HG03175 (cell line): Measurements from ENCODE around the gene MCEMP1.

Experiments used
- ATAC-seq: cut with Tn5 transposase; IDR thresholded peaks from one replicate; pipeline ENCODE4 v1.9.1; 2021; ENCODE audit warnings: mild to moderate bottlenecking, moderate library complexity; ENCODE audit not compliant: unreplicated experiment

The MCEMP1 gene

DNA sequence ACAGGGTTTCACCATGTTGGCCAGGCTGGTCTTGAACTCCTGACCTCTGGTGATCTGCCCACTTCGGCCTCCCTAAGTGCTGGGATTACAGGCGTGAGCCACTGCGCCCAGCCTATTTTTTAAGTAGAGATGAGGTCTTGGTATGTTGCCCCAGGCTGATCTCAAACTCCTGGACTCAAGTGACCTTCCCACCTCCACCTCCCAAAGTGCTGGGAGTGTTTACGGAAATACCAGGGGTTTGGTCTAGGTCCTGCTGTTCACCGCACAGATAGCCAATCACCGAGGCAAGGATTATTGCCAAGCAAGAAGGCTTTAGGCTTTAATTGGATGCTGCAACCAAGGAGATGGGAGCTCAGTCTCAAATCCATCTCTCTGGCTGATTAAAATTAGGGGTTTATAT is 43.5 kb downstream of the MCEMP1 start:
- no peak for ATAC-seq

DNA sequence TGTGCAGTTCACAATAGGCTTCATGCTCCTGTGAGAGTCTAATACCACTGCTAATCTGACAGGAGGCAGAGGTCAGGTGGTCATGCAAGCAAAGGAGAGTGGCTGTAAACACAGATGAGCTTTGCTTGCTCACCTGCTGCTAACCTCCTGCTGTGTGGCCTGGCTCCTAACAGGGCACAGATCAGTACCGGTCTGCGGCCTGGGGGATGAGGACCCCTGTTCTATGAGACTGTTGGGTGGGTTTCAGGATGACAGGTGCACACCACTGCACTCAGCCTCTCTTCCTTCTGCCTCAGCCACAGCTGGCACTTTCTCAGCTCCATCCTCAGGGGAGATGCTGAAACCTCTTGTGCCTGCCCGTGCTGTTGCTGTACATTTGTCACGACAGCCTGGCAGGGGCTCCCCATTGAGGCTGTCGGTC is 45.4 kb downstream of the MCEMP1 start:
- no peak for ATAC-seq

DNA sequence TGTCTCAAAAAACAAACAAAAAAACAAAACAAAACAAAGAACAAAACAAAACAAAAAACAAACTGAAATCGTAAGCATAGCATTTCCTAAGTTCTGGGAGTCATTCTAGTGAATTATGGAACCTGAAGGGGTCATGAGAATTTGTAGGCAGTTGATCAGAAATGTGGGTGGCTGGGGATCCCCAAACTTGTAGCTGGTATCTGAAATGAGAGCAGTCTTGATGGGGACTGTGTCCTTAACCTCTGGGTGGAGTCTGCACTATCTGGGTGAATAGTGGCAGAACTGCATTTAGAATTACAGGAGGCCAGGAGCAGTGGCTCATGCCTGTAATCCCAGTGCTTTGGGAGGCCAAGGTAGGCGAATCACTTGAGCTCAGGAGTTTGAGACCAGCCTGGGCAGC is 48.9 kb downstream of the MCEMP1 start:
- no peak for ATAC-seq

DNA sequence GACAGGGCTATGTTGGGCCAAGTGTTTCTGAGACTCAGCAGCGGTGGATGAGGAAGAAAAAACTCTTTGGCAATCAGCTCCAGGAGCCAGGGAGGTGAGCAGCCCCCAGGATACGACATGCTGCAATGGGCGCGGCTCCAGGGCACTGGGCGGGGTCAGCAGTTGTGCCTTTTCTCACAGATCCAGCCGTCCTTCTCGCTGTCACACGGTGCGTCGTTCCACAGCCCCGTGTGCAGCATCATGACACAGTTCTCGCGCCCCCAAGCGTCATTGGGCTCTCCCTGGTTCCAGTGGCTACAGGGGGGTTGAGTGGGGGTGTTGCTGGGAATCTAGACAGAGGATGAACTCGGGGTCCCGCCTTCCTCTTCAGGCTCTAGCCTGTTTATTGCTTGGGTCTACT is 52.3 kb downstream of the MCEMP1 start:
- no peak for ATAC-seq
